ENCODE measurements around the gene NUS1. TPM values are rescaled to one million over a fixed set of nuclear protein-coding genes. Genes with fewer than 3 reads are reported as not detected.

The NUS1 gene
- total RNA-seq, 4 donors from 2014 or later, result 14.1 to 23.7 (median 20.2) TPM

- H3K4me3 ChIP-seq, result peak overlapping the region; percentile 66 to 76 (median 70)
- no peaks in the 10 kb centered on the region for H3K36me3 ChIP-seq
- DNase-seq (ENCODE audit: low spot score in 2 of 2), result no peak
- no peaks in the 10 kb centered on the region for H3K9me3 ChIP-seq
- no peak overlapping the region for H3K27ac ChIP-seq
- 70 to 76% methylated on average over 6 of the region's 6 CpGs for WGBS, 2 donors
- TF ChIP-seq CTCF (IDR thresholded peaks at IDR 0.05) (no peak), POLR2A (IDR thresholded peaks at IDR 0.05) (no peak), EP300 (IDR thresholded peaks at IDR 0.05) (no peak)
- H3K4me1 ChIP-seq, result peaks cover 0 to 72% (median 25%) of the 10 kb centered on the region in 4 donors
- H3K27me3 ChIP-seq, result no peaks in the 10 kb centered on the region
These were observed 1.4 kb downstream of the NUS1 start for GRCh38 chr6:117676577-117677218.

GRCh38 chr6:117677553-117678141, 2.4 kb downstream of the NUS1 start:
- H3K27me3 ChIP-seq, result no peaks in the 10 kb centered on the region
- WGBS, 2 donors, result 68 to 76% methylated on average over 5 of the region's 5 CpGs
- H3K36me3 ChIP-seq, result no peaks in the 10 kb centered on the region
- no peak overlapping the region for H3K4me3 ChIP-seq
- no peak overlapping the region for H3K27ac ChIP-seq
- no peaks in the 10 kb centered on the region for H3K9me3 ChIP-seq
- H3K4me1 ChIP-seq, result peaks cover 0 to 82% (median 25%) of the 10 kb centered on the region in 4 donors
- DNase-seq (ENCODE audit: low spot score in 2 of 2), result no peak
- TF ChIP-seq CTCF (IDR thresholded peaks at IDR 0.05) (no peak), EP300 (IDR thresholded peaks at IDR 0.05) (no peak), POLR2A (IDR thresholded peaks at IDR 0.05) (no peak)

GRCh38 chr6:117681162-117681741, 6.0 kb downstream of the NUS1 start:
- H3K27ac ChIP-seq, result no peak overlapping the region
- H3K36me3 ChIP-seq, result peaks cover 0 to 8% (median 0%) of the 10 kb centered on the region in 3 donors
- no peak overlapping the region for H3K4me3 ChIP-seq
- no peaks in the 10 kb centered on the region for H3K9me3 ChIP-seq
- DNase-seq (ENCODE audit: low spot score in 2 of 2), result no peak
- 50 to 93% methylated on average over 3 of the region's 3 CpGs for WGBS, 2 donors
- TF ChIP-seq CTCF (IDR thresholded peaks at IDR 0.05) (no peak), EP300 (IDR thresholded peaks at IDR 0.05) (no peak), POLR2A (IDR thresholded peaks at IDR 0.05) (no peak)
- peaks cover 0 to 75% (median 22%) of the 10 kb centered on the region in 4 donors for H3K4me1 ChIP-seq
- no peaks in the 10 kb centered on the region for H3K27me3 ChIP-seq

- Histone ChIP-seq H3K9me3 (no peaks in the 10 kb centered on the region), H3K4me3 (no peak overlapping the region), H3K4me1 (peaks cover 0 to 53% (median 6%) of the 10 kb centered on the region in 4 donors), H3K27ac (no peak overlapping the region), H3K27me3 (no peaks in the 10 kb centered on the region), H3K36me3 (peaks cover 0 to 8% (median 0%) of the 10 kb centered on the region in 3 donors)
- DNase-seq (ENCODE audit: low spot score in 2 of 2), result no peak
- TF ChIP-seq POLR2A (IDR thresholded peaks at IDR 0.05) (no peak), EP300 (IDR thresholded peaks at IDR 0.05) (no peak), CTCF (IDR thresholded peaks at IDR 0.05) (no peak)
- WGBS, 2 donors, result 95 to 96% methylated on average over 1 of the region's 1 CpG
These were observed 9.5 kb downstream of the NUS1 start for GRCh38 chr6:117684749-117685148.

- Histone ChIP-seq H3K4me1 (peaks cover 0 to 47% (median 6%) of the 10 kb centered on the region in 4 donors), H3K27me3 (no peaks in the 10 kb centered on the region), H3K4me3 (no peak overlapping the region), H3K9me3 (no peaks in the 10 kb centered on the region), H3K27ac (no peak overlapping the region), H3K36me3 (peaks cover 0 to 8% (median 0%) of the 10 kb centered on the region in 3 donors)
- TF ChIP-seq CTCF (IDR thresholded peaks at IDR 0.05) (no peak), POLR2A (IDR thresholded peaks at IDR 0.05) (no peak), EP300 (IDR thresholded peaks at IDR 0.05) (no peak)
- 96 to 97% methylated on average over 2 of the region's 2 CpGs for WGBS, 2 donors
- DNase-seq (ENCODE audit: low spot score in 2 of 2), result no peak
These were observed 10.1 kb downstream of the NUS1 start for GRCh38 chr6:117685359-117685758.
